Islet of Langerhans (tissue), 1 donor: ENCODE measurements around the gene NCAPG2.
"Not testable (repeated sequence)": the region's sequence is repeated elsewhere in the genome, so short reads cannot be mapped to it uniquely, and the experiment has no call there.

Source experiments
- FAIRE-seq: peaks from one replicate; lab custom pipeline; 2011; peaks lifted over from hg19 to GRCh38; lab: Jason Lieb, UNC

Gene NCAPG2

GRCh38 chr7:158626289-158626688 is 78.3 kb downstream of the NCAPG2 start:
- FAIRE-seq, result not testable (repeated sequence)

DNA sequence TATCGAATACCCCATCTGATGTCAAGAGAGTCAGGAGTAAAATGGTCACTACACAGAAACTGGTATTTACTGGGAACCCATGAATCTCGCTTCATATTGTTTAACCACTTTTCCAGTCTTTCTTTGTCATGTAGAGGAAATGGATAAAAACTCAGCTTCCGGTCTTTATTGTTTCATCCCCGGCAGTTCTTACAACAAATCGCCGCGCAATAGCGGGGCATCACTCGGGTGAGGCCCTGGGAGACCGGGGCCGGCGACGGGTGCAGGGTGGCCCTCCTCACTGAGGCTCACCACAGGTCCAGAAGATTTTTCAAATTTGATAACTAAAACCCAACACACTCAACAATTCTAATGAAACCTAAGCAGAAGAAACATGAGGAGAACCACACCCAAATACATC is 81.4 kb downstream of the NCAPG2 start:
- no peak for FAIRE-seq

GRCh38 chr7:158620839-158621441 is 83.7 kb downstream of the NCAPG2 start:
- no peak for FAIRE-seq

GRCh38 chr7:158620418-158620817 is 84.2 kb downstream of the NCAPG2 start:
- no peak for FAIRE-seq

GRCh38 chr7:158618745-158619140 is 85.9 kb downstream of the NCAPG2 start:
- no peak for FAIRE-seq

GRCh38 chr7:158617737-158618128 is 86.9 kb downstream of the NCAPG2 start:
- FAIRE-seq, result no peak

DNA sequence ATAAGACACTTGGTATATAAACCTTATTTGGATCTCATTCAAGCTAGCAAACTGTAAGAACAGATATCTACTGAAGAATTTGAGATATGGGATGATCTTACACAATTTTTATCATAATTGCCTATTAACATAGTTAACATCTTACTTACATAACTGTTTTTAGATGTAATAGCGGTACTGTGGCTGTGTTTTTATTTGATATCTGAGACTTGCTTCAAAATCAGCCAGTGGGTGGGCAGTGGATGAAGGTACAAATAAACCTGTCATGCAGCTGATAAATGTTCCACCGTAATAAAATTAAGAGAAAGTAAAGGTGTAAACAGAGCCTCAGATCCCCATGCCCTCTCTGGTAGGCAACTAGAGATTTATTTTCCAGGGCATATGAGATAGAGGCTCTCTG is 88.6 kb downstream of the NCAPG2 start:
- no peak for FAIRE-seq

GRCh38 chr7:158614700-158615099 is 89.9 kb downstream of the NCAPG2 start:
- no peak for FAIRE-seq

GRCh38 chr7:158613481-158613880 is 91.1 kb downstream of the NCAPG2 start:
- FAIRE-seq, result no peak

DNA sequence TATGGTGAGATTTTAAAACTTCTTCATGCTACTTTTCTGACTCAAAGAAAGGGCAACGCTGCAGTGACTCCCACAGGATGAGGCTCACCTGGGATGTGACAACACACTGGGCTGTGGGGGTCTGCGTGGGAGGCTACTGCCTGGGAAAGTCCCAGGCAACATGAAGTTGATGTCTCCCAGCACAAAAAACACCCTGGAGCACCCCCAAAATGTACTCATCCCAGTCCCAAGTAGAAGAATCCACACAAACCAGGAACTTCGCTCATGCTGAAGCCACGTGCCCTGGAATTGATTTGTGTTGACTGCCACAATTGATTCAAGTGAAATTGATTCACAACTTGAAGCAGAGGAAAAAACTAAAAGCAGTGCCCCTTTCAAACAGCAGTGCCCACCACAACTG is 92.1 kb downstream of the NCAPG2 start:
- FAIRE-seq, result no peak

DNA sequence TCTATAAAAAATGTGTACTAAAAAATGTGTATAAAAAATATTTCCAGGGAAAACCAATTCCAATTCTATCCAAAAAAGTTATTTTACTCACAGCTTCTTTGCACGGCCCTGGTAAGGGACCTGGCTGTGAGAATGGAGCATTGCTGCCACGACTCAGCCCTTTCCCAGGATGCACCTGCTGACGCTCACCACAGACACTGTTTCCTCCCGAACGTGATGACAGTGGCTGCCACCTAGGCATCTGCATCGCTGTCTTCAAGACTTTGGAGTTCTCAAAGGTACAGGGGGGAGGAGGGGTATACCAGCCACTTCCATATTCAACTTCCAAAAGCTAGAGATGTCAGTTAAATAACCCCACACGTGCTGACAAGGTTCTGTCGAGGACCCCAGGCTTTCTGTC is 93.1 kb downstream of the NCAPG2 start:
- no peak for FAIRE-seq

DNA sequence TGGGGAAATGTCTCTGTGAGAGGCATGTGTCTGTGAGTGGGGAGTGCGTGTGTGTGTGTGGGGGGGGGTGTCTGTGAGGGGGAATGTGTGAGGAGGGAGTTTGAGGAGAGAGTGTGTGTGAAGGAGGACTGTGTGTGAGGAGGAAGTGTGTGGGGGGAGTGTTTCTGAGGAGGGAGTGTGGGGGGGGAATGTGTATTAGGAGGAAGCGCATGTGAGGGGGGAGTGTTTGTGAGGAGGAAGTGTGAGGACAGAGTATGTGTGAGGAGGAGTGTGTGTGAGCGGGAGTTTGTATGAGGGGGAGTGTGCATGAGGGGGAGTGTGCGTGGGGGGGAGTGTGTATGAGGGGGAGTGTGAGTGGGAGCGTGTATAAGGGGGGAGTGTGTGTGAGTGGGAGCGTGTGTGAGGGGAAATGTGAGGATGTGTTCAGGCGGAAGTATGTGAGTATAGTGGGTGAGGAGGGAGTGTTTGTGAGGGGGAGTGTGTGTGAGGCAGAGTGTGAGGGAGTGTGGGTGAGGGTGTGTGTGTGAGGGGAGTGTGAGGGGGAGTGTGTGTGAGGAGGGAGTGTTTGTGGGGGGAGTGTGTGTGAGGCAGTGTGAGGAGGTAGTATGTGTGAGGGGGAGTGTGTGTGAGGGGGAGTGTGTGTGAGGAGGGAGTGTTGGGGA is 95.2 kb downstream of the NCAPG2 start:
- FAIRE-seq, result no peak

GRCh38 chr7:158607563-158607962 is 97.0 kb downstream of the NCAPG2 start:
- FAIRE-seq, result no peak

DNA sequence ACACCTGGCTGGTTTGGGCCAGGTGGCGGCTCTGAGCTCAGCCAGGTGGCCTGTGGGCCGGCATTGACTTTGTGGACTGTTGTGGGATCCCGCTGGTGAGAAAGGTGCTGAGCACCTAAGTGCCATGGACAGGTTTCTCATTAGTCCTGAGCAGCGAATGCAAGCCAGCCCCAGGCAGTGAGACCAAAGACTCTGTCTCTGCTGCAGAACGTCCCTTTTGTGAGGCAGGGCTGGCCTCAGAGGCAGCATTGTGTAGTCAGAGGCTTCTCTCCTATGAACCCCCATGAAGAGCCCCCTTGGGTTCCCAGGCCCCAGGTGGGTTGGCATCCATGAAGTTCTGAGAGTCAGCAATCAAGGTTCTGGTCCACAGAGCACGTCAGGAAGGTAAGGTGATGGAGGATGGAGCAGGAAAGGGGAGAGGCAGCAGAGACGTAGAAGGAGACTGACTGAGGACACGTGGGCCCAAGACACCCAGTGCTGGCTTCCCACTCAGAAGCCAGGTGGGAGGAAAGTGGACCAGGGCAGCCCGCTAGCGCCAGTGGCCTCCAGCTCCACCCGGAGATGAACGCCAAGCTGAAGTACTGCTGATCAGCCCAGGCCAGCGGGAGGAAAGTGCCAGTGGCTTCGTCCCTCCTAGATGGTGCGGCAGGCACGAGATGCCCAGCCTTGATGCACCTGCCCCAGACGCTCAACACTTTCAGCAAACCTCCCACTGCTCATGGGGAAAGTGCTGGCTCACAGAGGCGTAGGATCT is 97.8 kb downstream of the NCAPG2 start:
- no peak for FAIRE-seq

- no peak for FAIRE-seq
Measured at GRCh38 chr7:158606129-158606528, 98.5 kb downstream of the NCAPG2 start.

DNA sequence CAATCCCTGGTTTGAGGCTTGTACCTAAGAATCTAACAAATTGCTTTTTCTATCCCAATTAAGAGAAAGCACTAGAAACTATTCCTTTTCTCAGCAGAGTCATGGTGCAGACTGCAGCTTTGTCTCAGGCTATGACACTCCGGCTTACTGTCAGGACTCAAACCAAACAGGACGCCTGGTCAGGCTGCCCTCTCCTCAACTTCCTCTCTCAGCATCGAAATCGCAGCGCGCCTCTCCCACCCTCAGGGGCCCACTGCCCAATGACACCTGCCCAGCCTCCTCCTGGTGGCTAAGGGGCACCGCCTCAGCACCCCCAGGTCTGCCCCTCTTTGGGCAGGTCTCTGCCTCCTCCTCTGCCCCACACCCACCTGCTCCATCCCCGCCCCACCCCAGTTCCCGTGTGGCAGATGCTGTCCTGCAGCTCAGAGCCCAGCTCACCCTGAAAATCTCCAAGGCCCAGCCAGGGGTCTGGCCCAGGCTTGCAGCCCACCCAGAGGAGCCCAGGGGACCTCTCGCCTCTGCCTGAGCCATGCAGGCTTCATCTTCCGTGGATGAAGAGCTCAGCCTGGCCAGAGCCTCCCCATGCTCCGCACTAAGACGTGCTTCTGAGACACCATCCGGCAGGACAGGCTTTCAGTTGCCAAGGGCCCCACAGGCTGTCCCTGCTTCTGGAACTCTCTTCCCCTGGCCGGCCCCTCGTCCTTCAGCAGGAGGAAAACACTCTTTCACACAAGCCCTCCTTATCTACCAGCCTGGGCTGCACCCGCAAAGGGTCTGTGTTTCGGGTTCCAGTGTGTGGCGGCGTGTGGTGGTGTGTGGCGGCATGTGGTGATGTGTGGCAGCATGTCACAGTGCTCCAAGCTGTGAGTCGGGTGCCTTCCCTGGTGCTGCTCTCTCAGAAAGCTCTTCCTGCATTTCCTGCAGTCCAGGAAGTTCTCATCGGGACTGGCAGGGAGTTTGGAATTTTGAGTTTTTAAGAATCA is 100.5 kb downstream of the NCAPG2 start:
- no peak for FAIRE-seq

DNA sequence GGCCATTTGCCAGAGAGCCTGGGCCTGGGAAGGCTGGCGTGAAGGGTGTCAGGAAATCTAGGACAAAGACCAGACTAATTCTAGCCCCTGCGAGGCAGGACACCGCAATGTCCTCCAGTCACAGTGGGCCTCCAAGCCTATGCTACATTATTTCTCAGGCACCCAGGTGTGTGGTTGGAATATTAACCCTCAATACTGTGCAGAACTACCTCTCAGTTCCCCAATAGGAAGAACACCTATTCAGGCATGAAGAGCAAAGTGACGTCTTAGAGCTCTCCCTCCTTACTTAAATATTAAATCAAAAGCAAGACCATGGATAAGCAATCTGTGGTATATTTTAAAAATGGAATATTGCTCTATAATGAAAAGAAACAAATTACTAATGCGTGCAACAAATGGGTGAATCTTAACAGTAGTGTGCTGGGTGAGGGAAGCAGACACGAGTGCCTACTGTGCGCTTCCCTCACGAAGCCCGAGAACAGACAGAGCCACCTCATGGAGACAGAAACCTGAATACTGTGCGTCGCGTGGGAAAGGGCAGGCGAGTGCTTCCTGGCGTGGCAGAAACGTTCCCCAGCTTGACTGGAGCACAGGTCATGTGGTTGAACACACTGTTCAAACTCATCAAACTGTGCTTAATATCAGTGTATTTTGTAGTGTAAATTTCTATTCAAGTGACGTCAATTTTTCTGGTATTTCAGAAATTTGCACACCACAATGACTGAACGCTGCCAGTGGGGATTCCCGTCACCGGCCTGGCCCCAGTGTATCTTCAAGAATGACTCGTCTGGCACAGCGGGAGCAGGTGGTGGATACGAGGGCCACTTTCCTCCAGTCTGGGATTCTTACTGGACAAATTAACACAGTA is 101.5 kb downstream of the NCAPG2 start:
- FAIRE-seq, result no peak

GRCh38 chr7:158602041-158602440 is 102.6 kb downstream of the NCAPG2 start:
- no peak for FAIRE-seq

- no peak for FAIRE-seq
Measured at GRCh38 chr7:158601090-158601489, 103.5 kb downstream of the NCAPG2 start.

DNA sequence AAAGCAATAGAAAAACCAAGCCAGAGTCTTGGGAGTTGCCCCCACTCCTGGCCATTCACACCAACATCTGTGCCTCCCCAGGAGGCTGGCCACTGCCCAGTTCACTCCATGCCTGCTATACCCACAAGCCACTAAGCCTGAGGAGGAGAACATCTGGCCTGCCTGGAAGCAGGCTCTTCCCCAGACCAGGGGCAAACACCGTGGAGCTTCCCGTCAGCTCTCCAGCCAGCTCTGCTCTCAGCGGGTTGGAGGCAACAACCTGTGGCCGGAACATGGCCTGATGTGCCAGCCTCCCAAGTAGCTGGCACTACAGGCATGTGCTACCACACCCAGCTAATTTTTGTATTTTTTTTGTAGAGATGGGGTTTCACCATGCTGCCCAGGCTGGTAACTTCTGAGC is 107.9 kb downstream of the NCAPG2 start:
- no peak for FAIRE-seq

DNA sequence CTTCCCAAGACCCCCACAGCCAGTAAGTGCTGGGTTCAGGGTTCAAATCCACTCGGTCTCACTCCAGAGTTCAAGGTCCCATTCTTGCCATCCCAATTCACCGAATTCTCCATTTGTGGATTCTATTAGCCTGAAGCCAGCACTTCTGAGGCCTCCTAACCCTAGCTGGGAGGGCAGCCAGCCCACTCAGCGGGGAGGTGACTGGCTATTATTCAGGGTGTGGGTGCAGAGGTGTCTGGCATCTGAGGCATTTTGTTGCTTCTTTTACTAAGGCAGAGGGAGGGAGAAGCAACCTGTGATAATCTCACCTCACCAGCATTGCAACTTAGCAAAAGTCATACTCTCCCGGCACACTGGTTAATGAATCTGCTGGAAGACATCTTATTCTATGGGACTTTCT is 108.3 kb downstream of the NCAPG2 start:
- no peak for FAIRE-seq
